GM12892 (cell line): ENCODE data around the gene CST9.
"Not testable (repeated sequence)": the region's sequence is repeated elsewhere in the genome, so short reads cannot be mapped to it uniquely, and the experiment has no call there.

Experiments used
- DNase-seq: peaks from one replicate; pipeline ENCODE4 v3.0.0; 2011; ENCODE audit not compliant: insufficient read length
- FAIRE-seq: peaks from 2 replicates; lab custom pipeline; 2011; peaks lifted over from hg19 to GRCh38; lab: Jason Lieb, UNC
- POLR2A ChIP-seq: IDR thresholded peaks from 2 replicates; pipeline ENCODE4 v1.6.1; 2011; ENCODE audit warnings: low read depth, low read length, control low read depth
- POLR2AphosphoS5 ChIP-seq: IDR thresholded peaks from 2 replicates; pipeline ENCODE4 v1.6.1; 2011; ENCODE audit warnings: low read depth, low read length, control low read depth
- TAF1 ChIP-seq: IDR thresholded peaks from 2 replicates; pipeline ENCODE4 v1.6.1; 2011; ENCODE audit warnings: low read depth, mild to moderate bottlenecking, control low read depth, low read length, borderline replicate concordance

Gene CST9

GRCh38 chr20:23636182-23636907 is 30.6 kb upstream of the CST9 start:
- FAIRE-seq (no peak), DNase-seq (no peak)
- TF ChIP-seq POLR2AphosphoS5 (no peak), POLR2A (no peak), TAF1 (no peak)

- not testable (repeated sequence) for DNase-seq, FAIRE-seq
Observed at GRCh38 chr20:23635768-23636090, 30.0 kb upstream of the CST9 start.

GRCh38 chr20:23634985-23635767 is 29.5 kb upstream of the CST9 start:
- DNase-seq, result no peak
- FAIRE-seq, result no peak

DNA sequence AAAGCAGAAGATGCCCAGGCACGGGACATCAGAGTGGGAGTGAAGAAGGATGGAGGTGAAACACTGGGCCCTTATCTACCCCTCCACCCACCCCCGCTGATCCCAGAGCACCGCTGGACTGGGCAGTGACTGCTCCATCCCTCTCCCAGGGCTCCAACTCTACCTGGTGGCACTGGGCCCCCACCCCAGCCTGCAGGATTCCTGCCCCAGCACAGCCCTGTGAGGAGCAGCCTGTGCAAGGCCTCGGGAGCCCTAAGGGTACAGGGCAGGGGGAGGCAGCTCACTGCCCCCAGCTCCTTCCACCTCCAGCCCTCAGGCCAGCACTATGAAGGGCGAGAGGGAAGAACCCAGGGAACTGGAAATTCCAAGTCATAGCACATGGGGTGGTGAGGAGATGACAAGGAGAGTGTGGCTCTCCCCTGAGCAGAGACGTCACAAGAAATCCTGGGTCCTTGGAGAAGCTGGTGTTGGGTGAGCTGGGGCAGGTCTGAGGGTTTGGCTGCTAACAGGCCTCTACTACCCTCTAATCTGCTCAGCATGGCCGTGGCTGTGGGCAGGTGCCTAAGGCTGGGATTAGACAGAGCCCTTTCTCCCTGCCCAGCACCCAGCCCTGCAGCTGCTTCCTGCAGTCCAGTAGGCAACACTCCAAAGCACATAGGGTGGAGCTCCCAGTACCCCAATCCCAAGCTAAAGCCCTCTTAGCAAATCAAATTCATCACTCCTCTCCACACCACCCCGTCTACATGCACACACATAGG is 28.5 kb upstream of the CST9 start:
- TF ChIP-seq TAF1, result no peak
- TF ChIP-seq POLR2AphosphoS5, result no peak
- no peak for TF ChIP-seq POLR2A
- DNase-seq (no peak), FAIRE-seq (no peak)

More at GRCh38 chr20:23634985-23635767, 29.5 kb upstream of the CST9 start:
- TF ChIP-seq POLR2A (no peak), TAF1 (no peak), POLR2AphosphoS5 (no peak)

DNA sequence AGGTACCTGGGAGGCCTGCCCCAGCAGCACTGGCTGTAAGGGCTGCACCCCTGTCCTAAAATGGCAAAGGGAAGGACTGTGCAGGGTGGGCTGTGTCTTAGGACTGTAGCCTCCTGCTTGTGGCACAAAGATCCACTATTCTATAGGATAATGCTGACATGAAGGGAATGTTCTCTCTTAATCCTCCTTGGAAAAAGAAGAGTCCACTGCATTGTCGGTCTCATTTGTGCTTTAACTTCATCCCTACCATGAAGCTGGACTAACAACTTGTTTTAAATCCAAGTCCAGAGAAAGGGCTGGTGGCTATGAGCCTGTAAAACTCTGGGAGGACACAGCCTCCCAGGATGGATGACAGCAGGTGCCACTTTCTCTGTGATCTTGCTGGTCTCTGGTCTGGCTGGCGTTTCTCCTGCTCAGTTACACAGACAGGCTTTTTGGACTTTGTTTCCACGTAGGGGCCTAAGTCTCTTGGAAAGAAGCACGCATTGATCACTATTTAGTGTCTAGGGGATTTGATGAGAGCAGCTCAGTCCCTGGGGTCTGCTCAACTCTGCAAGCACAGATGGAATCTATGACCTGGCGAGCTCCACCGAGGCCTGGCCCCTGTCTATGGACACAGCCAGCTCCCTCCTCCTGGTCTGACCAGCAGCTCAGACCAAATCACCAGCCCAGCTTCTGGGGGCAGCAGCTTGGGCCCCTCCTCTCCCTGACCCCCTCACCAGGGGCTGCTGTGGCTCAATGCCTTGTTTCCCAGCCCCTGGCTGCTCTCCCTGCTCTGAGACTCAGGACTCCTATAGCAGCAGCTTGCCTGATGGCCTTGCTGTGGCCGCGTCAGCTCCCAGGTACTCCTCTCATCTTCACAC is 27.2 kb upstream of the CST9 start:
- no peak for FAIRE-seq
- TF ChIP-seq TAF1, result no peak
- no peak for DNase-seq

- no peak for TF ChIP-seq POLR2A
- TF ChIP-seq TAF1, result no peak
- TF ChIP-seq POLR2AphosphoS5, result no peak
- DNase-seq (no peak), FAIRE-seq (no peak)
Observed at GRCh38 chr20:23631981-23632710, 26.4 kb upstream of the CST9 start.

- FAIRE-seq (no peak), DNase-seq (no peak)
- TF ChIP-seq POLR2AphosphoS5 (no peak), TAF1 (no peak), POLR2A (no peak)
Observed at GRCh38 chr20:23631226-23631822, 25.6 kb upstream of the CST9 start.

- DNase-seq, result no peak
- no peak for FAIRE-seq
- no peak for TF ChIP-seq TAF1
- TF ChIP-seq POLR2A, result no peak
- no peak for TF ChIP-seq POLR2AphosphoS5
Observed at GRCh38 chr20:23630392-23630849, 24.7 kb upstream of the CST9 start.

DNA sequence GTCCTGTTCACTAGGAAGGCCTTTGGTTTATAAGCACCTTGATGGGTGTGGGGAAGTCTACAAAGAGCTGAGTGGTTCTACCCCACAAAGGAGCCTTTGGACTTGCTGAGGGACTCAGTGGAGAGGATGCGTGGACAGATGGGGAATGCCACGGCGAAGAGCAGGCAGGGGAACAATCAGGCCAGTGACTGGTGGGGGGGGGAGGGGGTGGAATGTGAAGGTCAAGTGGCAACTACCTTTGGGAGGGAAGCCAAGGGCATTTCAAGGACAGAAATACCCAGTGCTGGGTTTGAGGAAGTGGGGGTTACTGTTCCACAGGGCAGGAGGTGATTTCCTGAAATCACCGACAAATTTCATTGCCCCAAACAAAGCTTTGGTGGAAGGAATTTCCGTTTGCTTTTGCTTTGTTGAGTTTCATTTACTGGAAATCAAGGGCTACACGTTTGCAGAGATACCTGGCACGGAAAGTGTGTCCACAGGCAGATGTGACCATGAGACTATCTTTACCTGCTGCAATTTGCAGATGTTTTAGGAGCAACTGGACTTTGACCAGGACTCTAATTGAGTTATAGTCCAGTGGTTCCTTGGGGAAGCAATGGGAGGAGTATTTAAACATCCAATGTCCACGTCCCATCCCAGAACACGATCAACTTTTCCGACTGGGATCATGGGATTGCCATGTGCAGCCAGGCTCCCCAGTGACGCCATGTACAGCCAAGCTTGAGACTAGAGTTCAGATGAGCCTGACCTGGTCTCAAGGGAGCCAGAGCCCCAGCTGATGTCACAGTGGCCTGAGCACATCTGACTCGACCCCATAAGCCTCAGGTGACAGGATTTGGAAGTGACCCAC is 24.1 kb upstream of the CST9 start:
- FAIRE-seq (no peak), DNase-seq (no peak)
- TF ChIP-seq POLR2A (no peak), TAF1 (no peak), POLR2AphosphoS5 (no peak)

DNA sequence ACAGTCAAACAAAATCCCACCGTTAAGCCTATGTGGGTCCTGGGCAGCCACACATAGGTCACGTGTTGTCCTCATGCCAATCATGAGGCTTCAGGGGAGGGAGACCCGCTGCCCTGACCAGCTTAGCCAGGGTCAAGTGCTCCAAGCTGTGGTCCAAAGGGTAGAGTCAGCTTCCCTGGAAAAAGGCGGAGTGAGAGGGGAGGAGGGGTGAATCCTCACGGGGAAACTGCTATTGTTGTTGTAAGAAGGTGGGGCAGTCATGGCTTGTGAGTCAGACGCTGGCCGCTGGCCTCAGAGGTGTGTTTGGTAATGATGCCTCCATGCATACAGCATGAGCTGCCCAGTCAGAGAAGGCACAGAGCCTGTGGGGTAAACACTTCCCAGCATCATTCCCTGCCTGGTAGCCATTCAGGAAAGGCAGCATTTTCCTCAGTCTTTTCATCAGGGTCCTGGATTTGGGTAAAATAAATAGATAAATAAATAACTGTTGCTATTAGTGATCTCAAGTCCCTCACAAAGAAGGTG is 23.4 kb upstream of the CST9 start:
- FAIRE-seq, result no peak
- DNase-seq, result no peak
- TF ChIP-seq TAF1, result no peak
- no peak for TF ChIP-seq POLR2AphosphoS5
- TF ChIP-seq POLR2A, result no peak
